ENCODE measurements around the gene PMM2. TPM values are rescaled to one million over a fixed set of nuclear protein-coding genes. Genes with fewer than 3 reads are reported as not detected.

PMM2 gene
- total and polyA plus RNA-seq, 2 donors (not counting 3 experiments of a cell fraction or from before 2014, with no cell fraction given), result 29.0 to 61.3 TPM

- Histone ChIP-seq H3K4me2 (ENCODE audit: insufficient read depth, low read length) (peak overlapping the region; percentile 99), H2AFZ (ENCODE audit: low read depth, low read length) (no peak overlapping the region), H3K27me3 (ENCODE audit: control insufficient read depth in 2 of 2, insufficient read depth in 2 of 2, low read length in 2 of 2) (no peaks in the 10 kb centered on the region), H3K9me3 (replicated peaks; ENCODE audit: control insufficient read depth, insufficient read depth, low read length) (no peaks in the 10 kb centered on the region), H4K20me1 (replicated peaks; ENCODE audit: control insufficient read depth, extremely low read depth, insufficient read depth, low read length) (peaks cover 4% of the 10 kb centered on the region), H3K79me2 (ENCODE audit: control insufficient read depth, insufficient read depth, low read length) (peaks cover 67% of the 10 kb centered on the region), H3K9ac (replicated peaks; ENCODE audit: extremely low read depth, insufficient read depth, low read length) (peak overlapping the region; percentile 83), H3K4me3 (replicated peaks in 1 of 3; ENCODE audit: insufficient read depth in 1 of 3, low read depth in 1 of 3, low read length in 3 of 3) (peak overlapping the region; percentile 49 to 95 (median 83)), H3K4me1 (ENCODE audit: control insufficient read depth, extremely low read depth, insufficient read depth, low read length) (peaks cover 25% of the 10 kb centered on the region), H3K9me1 (replicated peaks; ENCODE audit: control insufficient read depth, extremely low read depth, insufficient read depth, low read length) (no peaks in the 10 kb centered on the region), H3K36me3 (ENCODE audit: control insufficient read depth in 2 of 2, extremely low read depth in 1 of 2, insufficient read depth in 2 of 2, low read length in 2 of 2) (peaks cover 9 to 10% of the 10 kb centered on the region in 2 experiments), H3K27ac (ENCODE audit: insufficient read depth, low read depth, low read length) (peak overlapping the region; percentile 62)
- no peak for TF ChIP-seq FOS (IDR thresholded peaks at IDR 0.05; ENCODE audit: borderline replicate concordance, insufficient read depth, low read length)
- no peak for TF ChIP-seq POLR2A (IDR thresholded peaks at IDR 0.05; ENCODE audit: low read depth, low read length)
- no peak for TF ChIP-seq MAX (IDR thresholded peaks at IDR 0.05; ENCODE audit: insufficient read depth, insufficient read length)
- TF ChIP-seq POLR2AphosphoS5 (IDR thresholded peaks at IDR 0.05; ENCODE audit: insufficient read depth, low read depth, low read length), result no peak
- no peak for TF ChIP-seq CTCF (IDR thresholded peaks at IDR 0.05; ENCODE audit: extremely low read depth in 1 of 2, insufficient read depth in 1 of 2, low read depth in 1 of 2, low read length in 2 of 2)
- TF ChIP-seq EZH2 (IDR thresholded peaks at IDR 0.05; ENCODE audit: borderline replicate concordance, low read depth, low read length, severe bottlenecking), result no peak
- TF ChIP-seq MYC (IDR thresholded peaks at IDR 0.05; ENCODE audit: low read depth, low read length), result no peak
- TF ChIP-seq GATA2 (IDR thresholded peaks at IDR 0.05; ENCODE audit: insufficient read depth, insufficient read length, low read depth, low read length), result no peak
- no peak for TF ChIP-seq JUN (IDR thresholded peaks at IDR 0.05; ENCODE audit: borderline replicate concordance, insufficient read depth, insufficient read length, low read depth)
- BruUV-seq (replicated peaks), result no TSS peak
- intact Hi-C loops (cut with micrococcal nuclease) (loop anchor here (1.0 to 10.0 kb wide), 3 partner anchors 166 to 336 kb away; partner anchors contain the start of gene HAPSTR1), dilution Hi-C loops (cut with MboI; ENCODE audit: extremely low pct_ligation_motif_present, low sequenced_read_pairs) (no loop called here)
- CTCF ChIA-PET, result no interaction called here
- DNase-seq (ENCODE audit: low read depth, low spot score), result no peak
- POLR2A ChIA-PET, result no interaction called here
- no peak for FAIRE-seq
Measured at GRCh38 chr16:8798535-8799157, 1.0 kb downstream of the PMM2 start.
